Liver (tissue), 3 donors: ENCODE results near the gene TNS3.

Experiments used
- CTCF ChIP-seq: fragments of 150-350 bp; IDR thresholded peaks from 2 replicates; pipeline ENCODE4 v1.5.1; 2017; ENCODE audit warnings: improper control_type of control experiment, low read depth, low read length; ENCODE audit not compliant: missing input control
- GABPA ChIP-seq, 2 donors: IDR thresholded peaks in 1 of 2; conservative IDR thresholded peaks in 1 of 2; 2 replicates each; pipeline ENCODE4 v1.6.1; 2016; ENCODE audit warnings: antibody characterized with exemption in 2 of 2, mild to moderate bottlenecking in 1 of 2, moderate library complexity in 1 of 2
- MAX ChIP-seq: IDR thresholded peaks from 2 replicates; pipeline ENCODE4 v1.6.1; 2016; ENCODE audit warnings: antibody characterized with exemption
- NR2F2 ChIP-seq: IDR thresholded peaks from 2 replicates; pipeline ENCODE4 v1.6.1; 2016; ENCODE audit warnings: antibody characterized with exemption
- REST ChIP-seq: IDR thresholded peaks from 2 replicates; pipeline ENCODE4 v1.6.1; 2016; ENCODE audit warnings: antibody characterized with exemption, mild to moderate bottlenecking
- TAF1 ChIP-seq: conservative IDR thresholded peaks from 2 replicates; pipeline ENCODE4 v1.6.1; 2016; ENCODE audit warnings: antibody characterized with exemption, mild to moderate bottlenecking
- TF ChIP-seq, protein P1 (sequence below): IDR thresholded peaks from 2 replicates; pipeline ENCODE4 v1.6.1; 2016; ENCODE audit warnings: antibody characterized with exemption
- TF ChIP-seq, protein P2 (sequence below): IDR thresholded peaks from 2 replicates; pipeline ENCODE4 v1.6.1; 2016; ENCODE audit warnings: antibody characterized with exemption
- donor health status: healthy.
- donor health status: healthy.

DNA sequence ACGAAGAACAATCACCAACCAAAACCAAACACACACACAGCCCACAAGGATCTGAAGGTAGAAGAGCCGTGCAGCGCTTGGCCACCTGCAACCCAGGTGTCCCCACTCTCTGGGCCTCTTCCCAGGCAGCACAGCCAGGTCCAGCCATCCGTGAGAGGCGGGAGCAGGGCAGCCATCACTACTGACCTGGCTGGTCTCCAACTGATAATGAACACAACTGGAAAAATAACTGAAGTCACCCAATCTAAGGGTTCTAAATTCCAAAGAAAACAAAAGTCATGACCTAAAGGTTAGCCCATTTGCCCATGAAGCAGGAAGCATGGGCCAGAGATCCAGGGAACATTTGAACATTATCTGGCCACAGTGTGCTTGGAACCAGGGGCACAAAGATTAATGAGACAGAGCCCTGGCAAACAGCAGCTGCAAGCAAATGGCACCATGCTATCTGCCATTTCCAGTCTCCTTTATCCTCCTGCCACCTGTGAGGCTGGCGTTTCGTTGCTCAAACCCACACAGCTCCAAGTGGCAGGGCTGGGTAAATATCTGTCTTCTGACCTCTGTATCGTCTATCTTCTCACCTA, 207.9 kb downstream of the TNS3 start:
- TF ChIP-seq CTCF (no peak), GABPA (IDR thresholded peaks at IDR 0.05 in 1 of 2, conservative IDR thresholded peaks at IDR 0.05 in 1 of 2) (no peak), NR2F2 (peak; percentile 40), REST (no peak), TAF1 (no peak), MAX (no peak)
- TF ChIP-seq, protein P1, sequence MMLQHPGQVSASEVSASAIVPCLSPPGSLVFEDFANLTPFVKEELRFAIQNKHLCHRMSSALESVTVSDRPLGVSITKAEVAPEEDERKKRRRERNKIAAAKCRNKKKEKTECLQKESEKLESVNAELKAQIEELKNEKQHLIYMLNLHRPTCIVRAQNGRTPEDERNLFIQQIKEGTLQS: no peak
- TF ChIP-seq, protein P2, sequence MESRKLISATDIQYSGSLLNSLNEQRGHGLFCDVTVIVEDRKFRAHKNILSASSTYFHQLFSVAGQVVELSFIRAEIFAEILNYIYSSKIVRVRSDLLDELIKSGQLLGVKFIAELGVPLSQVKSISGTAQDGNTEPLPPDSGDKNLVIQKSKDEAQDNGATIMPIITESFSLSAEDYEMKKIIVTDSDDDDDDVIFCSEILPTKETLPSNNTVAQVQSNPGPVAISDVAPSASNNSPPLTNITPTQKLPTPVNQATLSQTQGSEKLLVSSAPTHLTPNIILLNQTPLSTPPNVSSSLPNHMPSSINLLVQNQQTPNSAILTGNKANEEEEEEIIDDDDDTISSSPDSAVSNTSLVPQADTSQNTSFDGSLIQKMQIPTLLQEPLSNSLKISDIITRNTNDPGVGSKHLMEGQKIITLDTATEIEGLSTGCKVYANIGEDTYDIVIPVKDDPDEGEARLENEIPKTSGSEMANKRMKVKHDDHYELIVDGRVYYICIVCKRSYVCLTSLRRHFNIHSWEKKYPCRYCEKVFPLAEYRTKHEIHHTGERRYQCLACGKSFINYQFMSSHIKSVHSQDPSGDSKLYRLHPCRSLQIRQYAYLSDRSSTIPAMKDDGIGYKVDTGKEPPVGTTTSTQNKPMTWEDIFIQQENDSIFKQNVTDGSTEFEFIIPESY: no peak
